ENCODE measurements around the gene PLEKHM2.

PLEKHM2 gene

DNA sequence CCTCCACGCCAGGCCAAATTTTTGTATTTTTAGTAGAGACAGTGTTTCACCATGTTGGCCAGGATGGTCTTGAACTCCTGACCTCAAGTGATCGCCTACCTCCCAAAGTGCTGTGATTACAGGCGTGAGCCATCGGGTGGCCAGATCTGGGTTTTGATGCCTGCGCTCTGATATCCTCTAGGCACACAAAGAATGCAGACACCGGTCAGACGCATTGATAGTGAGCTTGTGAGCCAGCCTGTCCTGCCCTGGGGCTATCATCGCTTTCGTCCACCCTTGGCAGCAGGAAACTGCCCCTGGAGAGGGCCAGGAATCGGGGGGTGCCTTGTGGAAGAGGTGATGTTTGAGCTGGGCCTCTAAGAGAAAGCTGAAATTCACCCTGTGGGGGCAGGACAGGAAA, 78.4 kb downstream of the PLEKHM2 start:
- no peak overlapping the region for H3K27ac ChIP-seq (ENCODE audit: low read length)
- no peaks in the 10 kb centered on the region for H3K27me3 ChIP-seq (ENCODE audit: insufficient read depth, low read length, poor library complexity)
- no peak for DNase-seq
- no peak for TF ChIP-seq CTCF (IDR thresholded peaks at IDR 0.05; ENCODE audit: borderline replicate concordance, extremely low read depth, low read length, poor library complexity, severe bottlenecking)
- TF ChIP-seq EZH2 (IDR thresholded peaks at IDR 0.05; ENCODE audit: borderline replicate concordance, low read depth, low read length, severe bottlenecking): no peak
- H3K4me1 ChIP-seq (ENCODE audit: insufficient read depth, low read length): no peaks in the 10 kb centered on the region
- H2AFZ ChIP-seq (ENCODE audit: low read depth, low read length): no peak overlapping the region
- no peaks in the 10 kb centered on the region for H3K36me3 ChIP-seq (ENCODE audit: insufficient read depth, low read length)
- H3K9me3 ChIP-seq (ENCODE audit: insufficient read depth, low read length, severe bottlenecking): no peaks in the 10 kb centered on the region
- no peaks in the 10 kb centered on the region for H4K20me1 ChIP-seq (ENCODE audit: insufficient read depth, low read length)
- H3K9ac ChIP-seq (ENCODE audit: low read depth, low read length): no peak overlapping the region
- no peak for ATAC-seq (ENCODE audit: insufficient read depth, low read depth)
- no peak overlapping the region for H3K4me3 ChIP-seq (ENCODE audit: low read depth in 1 of 2, low read length in 2 of 2)
- H3K4me2 ChIP-seq (ENCODE audit: insufficient read depth, low read length): no peak overlapping the region
- no peaks in the 10 kb centered on the region for H3K79me2 ChIP-seq (ENCODE audit: insufficient read depth, low read length)

GRCh38 chr1:15764269-15764764, 80.2 kb downstream of the PLEKHM2 start:
- no peak overlapping the region for H3K4me2 ChIP-seq (ENCODE audit: insufficient read depth, low read length)
- no peaks in the 10 kb centered on the region for H3K36me3 ChIP-seq (ENCODE audit: insufficient read depth, low read length)
- H4K20me1 ChIP-seq (ENCODE audit: insufficient read depth, low read length): no peaks in the 10 kb centered on the region
- no peak overlapping the region for H2AFZ ChIP-seq (ENCODE audit: low read depth, low read length)
- no peak overlapping the region for H3K27ac ChIP-seq (ENCODE audit: low read length)
- no peak overlapping the region for H3K4me3 ChIP-seq (ENCODE audit: low read depth in 1 of 2, low read length in 2 of 2)
- no peaks in the 10 kb centered on the region for H3K27me3 ChIP-seq (ENCODE audit: insufficient read depth, low read length, poor library complexity)
- H3K4me1 ChIP-seq (ENCODE audit: insufficient read depth, low read length): no peaks in the 10 kb centered on the region
- H3K79me2 ChIP-seq (ENCODE audit: insufficient read depth, low read length): no peaks in the 10 kb centered on the region
- H3K9ac ChIP-seq (ENCODE audit: low read depth, low read length): no peak overlapping the region
- no peaks in the 10 kb centered on the region for H3K9me3 ChIP-seq (ENCODE audit: insufficient read depth, low read length, severe bottlenecking)
- no peak for DNase-seq
- ATAC-seq (ENCODE audit: insufficient read depth, low read depth): no peak
- TF ChIP-seq EZH2 (IDR thresholded peaks at IDR 0.05; ENCODE audit: borderline replicate concordance, low read depth, low read length, severe bottlenecking): no peak

DNA sequence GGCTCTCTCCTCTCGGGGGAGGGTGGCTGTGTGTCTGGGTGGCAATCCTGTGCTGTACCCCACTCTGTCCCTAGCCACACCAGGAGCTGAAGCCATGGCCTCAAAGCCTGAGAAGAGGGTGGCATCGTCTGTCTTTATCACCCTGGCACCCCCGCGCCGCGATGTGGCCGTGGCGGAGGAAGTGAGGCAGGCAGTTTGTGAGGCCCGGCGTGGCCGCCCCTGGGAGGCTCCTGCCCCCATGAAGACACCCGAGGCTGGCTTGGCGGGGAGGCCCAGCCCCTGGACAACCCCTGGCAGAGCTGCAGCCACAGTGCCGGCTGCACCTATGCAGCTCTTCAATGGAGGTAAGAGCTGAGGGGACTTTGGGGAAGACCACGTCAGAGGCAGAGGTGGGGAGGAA, 80.8 kb downstream of the PLEKHM2 start:
- no peak overlapping the region for H3K9ac ChIP-seq (ENCODE audit: low read depth, low read length)
- H3K27ac ChIP-seq (ENCODE audit: low read length): no peak overlapping the region
- H2AFZ ChIP-seq (ENCODE audit: low read depth, low read length): no peak overlapping the region
- H3K4me1 ChIP-seq (ENCODE audit: insufficient read depth, low read length): no peaks in the 10 kb centered on the region
- no peak overlapping the region for H3K4me2 ChIP-seq (ENCODE audit: insufficient read depth, low read length)
- no peaks in the 10 kb centered on the region for H3K27me3 ChIP-seq (ENCODE audit: insufficient read depth, low read length, poor library complexity)
- no peak for TF ChIP-seq CTCF (IDR thresholded peaks at IDR 0.05; ENCODE audit: borderline replicate concordance, extremely low read depth, low read length, poor library complexity, severe bottlenecking)
- TF ChIP-seq EZH2 (IDR thresholded peaks at IDR 0.05; ENCODE audit: borderline replicate concordance, low read depth, low read length, severe bottlenecking): no peak
- no peak overlapping the region for H3K4me3 ChIP-seq (ENCODE audit: low read depth in 1 of 2, low read length in 2 of 2)
- H3K9me3 ChIP-seq (ENCODE audit: insufficient read depth, low read length, severe bottlenecking): no peaks in the 10 kb centered on the region
- H3K36me3 ChIP-seq (ENCODE audit: insufficient read depth, low read length): no peaks in the 10 kb centered on the region
- no peaks in the 10 kb centered on the region for H4K20me1 ChIP-seq (ENCODE audit: insufficient read depth, low read length)
- no peak for ATAC-seq (ENCODE audit: insufficient read depth, low read depth)
- H3K79me2 ChIP-seq (ENCODE audit: insufficient read depth, low read length): no peaks in the 10 kb centered on the region
- no peak for DNase-seq

GRCh38 chr1:15765495-15766194, 81.5 kb downstream of the PLEKHM2 start:
- Histone ChIP-seq H3K27me3 (ENCODE audit: insufficient read depth, low read length, poor library complexity) (no peaks in the 10 kb centered on the region), H3K4me1 (ENCODE audit: insufficient read depth, low read length) (no peaks in the 10 kb centered on the region), H2AFZ (ENCODE audit: low read depth, low read length) (no peak overlapping the region), H3K9ac (ENCODE audit: low read depth, low read length) (no peak overlapping the region), H4K20me1 (ENCODE audit: insufficient read depth, low read length) (no peaks in the 10 kb centered on the region), H3K27ac (ENCODE audit: low read length) (no peak overlapping the region), H3K79me2 (ENCODE audit: insufficient read depth, low read length) (no peaks in the 10 kb centered on the region), H3K4me3 (ENCODE audit: low read depth in 1 of 2, low read length in 2 of 2) (no peak overlapping the region), H3K9me3 (ENCODE audit: insufficient read depth, low read length, severe bottlenecking) (no peaks in the 10 kb centered on the region), H3K4me2 (ENCODE audit: insufficient read depth, low read length) (no peak overlapping the region), H3K36me3 (ENCODE audit: insufficient read depth, low read length) (no peaks in the 10 kb centered on the region)
- DNase-seq (no peak), ATAC-seq (ENCODE audit: insufficient read depth, low read depth) (no peak)
- TF ChIP-seq CTCF (IDR thresholded peaks at IDR 0.05; ENCODE audit: borderline replicate concordance, extremely low read depth, low read length, poor library complexity, severe bottlenecking) (no peak), EZH2 (IDR thresholded peaks at IDR 0.05; ENCODE audit: borderline replicate concordance, low read depth, low read length, severe bottlenecking) (no peak)

Data from DND-41 (cell line).